Sigmoid colon (tissue), 4 donors: ENCODE measurements around the gene RAPGEF2.

Experiments used
- EP300 ChIP-seq, 4 donors: sonication (generic); formaldehyde crosslinking; IDR thresholded peaks; one replicate each; pipeline ENCODE4 v1.6.1; 2017; ENCODE audit warnings: antibody characterized with exemption in 4 of 4
- POLR2A ChIP-seq, 2 donors: fragments of 450-650 bp; IDR thresholded peaks; one replicate each; pipeline ENCODE4 v1.6.1; 2016; ENCODE audit warnings: antibody characterized with exemption in 2 of 2, mild to moderate bottlenecking in 2 of 2, moderate library complexity in 2 of 2
- POLR2AphosphoS5 ChIP-seq, 4 donors: sonication (generic); formaldehyde crosslinking; IDR thresholded peaks; one replicate each; pipeline ENCODE4 v1.6.1; 2017; ENCODE audit warnings: antibody characterized with exemption in 4 of 4
- TF ChIP-seq, protein P1 (sequence below), 4 experiments: fragments of 450-650 bp in 3 of 4; fragments of 200-600 bp in 1 of 4; IDR thresholded peaks; one replicate each; pipeline ENCODE4 v1.5.1; 2016 to 2019; ENCODE audit warnings: antibody characterized with exemption in 4 of 4, mild to moderate bottlenecking in 3 of 4, moderate library complexity in 2 of 4

DNA sequence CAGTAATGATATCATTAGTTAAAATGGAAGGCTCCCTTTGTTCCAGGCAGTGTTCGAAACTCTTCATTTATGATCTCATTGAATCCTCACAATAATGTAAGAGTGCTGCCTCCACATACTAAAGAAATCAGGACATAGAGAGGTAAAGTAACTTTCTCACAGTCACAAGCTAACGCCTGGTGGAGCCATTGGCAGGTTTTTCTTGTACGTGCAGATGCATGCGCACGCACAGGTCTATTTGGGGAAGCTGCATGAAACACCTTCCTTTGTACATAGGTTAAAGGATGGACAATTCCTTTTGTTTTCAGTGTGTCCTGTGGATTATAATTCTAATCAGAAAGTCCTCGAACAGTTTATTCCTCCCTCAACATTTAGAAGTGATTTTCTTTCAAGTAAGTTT lies 176.2 kb downstream of the RAPGEF2 start:
- TF ChIP-seq, protein P1, sequence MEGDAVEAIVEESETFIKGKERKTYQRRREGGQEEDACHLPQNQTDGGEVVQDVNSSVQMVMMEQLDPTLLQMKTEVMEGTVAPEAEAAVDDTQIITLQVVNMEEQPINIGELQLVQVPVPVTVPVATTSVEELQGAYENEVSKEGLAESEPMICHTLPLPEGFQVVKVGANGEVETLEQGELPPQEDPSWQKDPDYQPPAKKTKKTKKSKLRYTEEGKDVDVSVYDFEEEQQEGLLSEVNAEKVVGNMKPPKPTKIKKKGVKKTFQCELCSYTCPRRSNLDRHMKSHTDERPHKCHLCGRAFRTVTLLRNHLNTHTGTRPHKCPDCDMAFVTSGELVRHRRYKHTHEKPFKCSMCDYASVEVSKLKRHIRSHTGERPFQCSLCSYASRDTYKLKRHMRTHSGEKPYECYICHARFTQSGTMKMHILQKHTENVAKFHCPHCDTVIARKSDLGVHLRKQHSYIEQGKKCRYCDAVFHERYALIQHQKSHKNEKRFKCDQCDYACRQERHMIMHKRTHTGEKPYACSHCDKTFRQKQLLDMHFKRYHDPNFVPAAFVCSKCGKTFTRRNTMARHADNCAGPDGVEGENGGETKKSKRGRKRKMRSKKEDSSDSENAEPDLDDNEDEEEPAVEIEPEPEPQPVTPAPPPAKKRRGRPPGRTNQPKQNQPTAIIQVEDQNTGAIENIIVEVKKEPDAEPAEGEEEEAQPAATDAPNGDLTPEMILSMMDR (IDR thresholded peaks at IDR 0.05) = no peak
- TF ChIP-seq POLR2A (IDR thresholded peaks at IDR 0.05) (no peak), POLR2AphosphoS5 (IDR thresholded peaks at IDR 0.05) (no peak), EP300 (IDR thresholded peaks at IDR 0.05) (no peak)
